ENCODE measurements around the gene KDM5C. TPM values are rescaled to one million over a fixed set of nuclear protein-coding genes. Genes with fewer than 3 reads are reported as not detected.
A peak's percentile ranks its signal among the peaks of the same experiment; 100 is the strongest.

The KDM5C gene
- total RNA-seq, 3 donors from 2014 or later, result 63.5 to 136 (median 123) TPM

DNA sequence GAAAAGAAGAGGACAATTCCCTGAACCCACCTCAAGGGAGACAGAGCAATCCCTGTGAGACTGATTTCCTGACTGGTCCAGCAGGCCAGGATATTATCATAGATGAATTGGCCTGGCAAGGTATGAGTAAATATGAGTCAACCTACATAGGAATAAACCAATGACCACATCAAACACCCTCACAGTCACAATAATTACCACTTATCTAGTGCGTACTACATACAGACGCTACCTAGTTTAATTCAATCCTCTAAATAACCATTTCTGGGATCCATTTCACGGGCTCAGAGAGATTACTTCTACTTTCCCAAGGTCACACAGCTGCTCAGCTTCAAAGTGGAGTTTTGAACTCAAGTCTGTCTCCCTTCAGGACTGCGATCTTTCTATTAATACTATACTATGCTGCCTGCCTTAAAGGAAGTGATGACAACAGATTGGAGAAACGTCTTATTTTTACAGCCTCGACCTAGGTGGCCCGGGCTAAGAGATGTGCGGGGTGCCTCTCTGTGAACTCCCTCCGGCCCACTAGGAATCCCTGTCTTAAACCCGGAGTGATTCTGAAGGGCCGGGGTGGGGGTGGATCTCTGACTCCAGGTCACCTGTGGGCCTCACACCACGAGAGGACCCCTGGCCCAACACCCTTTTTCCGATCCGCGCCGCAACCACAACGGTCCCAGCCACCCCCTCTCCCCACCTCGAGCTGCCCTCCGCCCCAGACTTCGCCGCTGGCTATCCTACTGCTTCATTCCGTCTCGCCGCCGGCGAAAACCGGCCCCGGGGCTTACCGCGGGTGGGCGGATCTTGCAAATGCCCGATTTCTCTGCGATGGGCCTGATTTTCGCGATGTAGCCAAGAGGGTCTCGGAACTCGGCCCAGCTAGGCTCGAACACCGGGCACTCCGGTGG is 800 bp downstream of the KDM5C start:
- intact Hi-C loops (cut with DNase I; ENCODE audit: low total_unique reads), result no loop called here
- TF ChIP-seq POLR2A (IDR thresholded peaks at IDR 0.05) (no peak), CTCF (IDR thresholded peaks at IDR 0.05) (no peak), POLR2AphosphoS5 (IDR thresholded peaks at IDR 0.05) (no peak)
- H3K4me1 ChIP-seq, result peaks cover 8 to 11% of the 10 kb centered on the region in 2 donors
- H3K27ac ChIP-seq, result peak overlapping the region; percentile 92 to 96
- no peaks in the 10 kb centered on the region for H3K9me3 ChIP-seq
- peak in 1 of 2 donors; percentile 18 for DNase-seq (ENCODE audit: low spot score in 2 of 2)
- no peaks in the 10 kb centered on the region for H3K27me3 ChIP-seq
- H3K36me3 ChIP-seq, result no peaks in the 10 kb centered on the region
- H3K4me3 ChIP-seq, result peak overlapping the region; percentile 82 to 96 (median 95)

DNA sequence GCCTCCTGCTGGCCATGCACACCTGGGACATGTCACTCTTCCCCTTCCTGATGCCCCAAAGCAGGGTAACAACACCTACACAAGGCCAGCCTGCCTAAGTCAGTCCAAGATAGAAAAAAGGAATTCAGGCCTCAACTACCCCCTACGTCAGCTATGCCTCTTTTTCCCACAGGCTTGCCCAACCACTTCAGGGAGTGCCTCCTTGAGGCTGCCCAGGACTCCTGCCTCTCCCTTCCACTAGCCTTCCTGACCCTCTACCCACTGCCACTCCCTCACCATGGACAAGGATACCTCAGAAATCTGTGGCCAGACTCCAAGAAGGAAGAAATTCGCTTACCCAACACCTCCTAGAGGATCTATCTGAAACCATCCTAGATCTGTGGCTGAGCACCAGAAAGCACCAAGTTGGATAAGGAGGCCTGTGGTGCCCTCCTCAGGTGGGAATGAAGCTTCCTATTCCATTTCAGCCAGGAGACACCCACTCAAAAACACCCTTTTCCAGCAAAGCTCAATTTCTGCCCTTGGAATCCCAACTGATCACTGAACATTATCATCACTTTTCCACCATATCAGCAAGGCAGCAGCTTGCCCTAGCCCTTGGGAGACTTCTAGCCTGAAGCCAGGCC is 1.8 kb downstream of the KDM5C start:
- H3K36me3 ChIP-seq, result no peaks in the 10 kb centered on the region
- intact Hi-C loops (cut with DNase I; ENCODE audit: low total_unique reads), result no loop called here
- no peaks in the 10 kb centered on the region for H3K9me3 ChIP-seq
- H3K27me3 ChIP-seq, result no peaks in the 10 kb centered on the region
- H3K27ac ChIP-seq, result peak overlapping the region in 1 of 2 donors; percentile 14
- peak overlapping the region; percentile 82 to 96 (median 95) for H3K4me3 ChIP-seq
- H3K4me1 ChIP-seq, result peaks cover 8 to 11% of the 10 kb centered on the region in 2 donors
- TF ChIP-seq CTCF (IDR thresholded peaks at IDR 0.05), result no peak
- TF ChIP-seq POLR2A (IDR thresholded peaks at IDR 0.05), result no peak
- TF ChIP-seq POLR2AphosphoS5 (IDR thresholded peaks at IDR 0.05), result no peak
- DNase-seq (ENCODE audit: low spot score in 2 of 2), result no peak

- Histone ChIP-seq H3K9me3 (no peaks in the 10 kb centered on the region), H3K27me3 (no peaks in the 10 kb centered on the region), H3K27ac (no peak overlapping the region), H3K4me3 (no peak overlapping the region), H3K4me1 (no peaks in the 10 kb centered on the region), H3K36me3 (peaks cover 33% of the 10 kb centered on the region)
- TF ChIP-seq POLR2A (IDR thresholded peaks at IDR 0.05), result no peak
- TF ChIP-seq CTCF (IDR thresholded peaks at IDR 0.05), result no peak
- no peak for TF ChIP-seq POLR2AphosphoS5 (IDR thresholded peaks at IDR 0.05)
- intact Hi-C loops (cut with DNase I; ENCODE audit: low total_unique reads), result no loop called here
- DNase-seq (ENCODE audit: low spot score in 2 of 2), result no peak
These were observed 13.5 kb downstream of the KDM5C start for GRCh38 chrX:53211391-53211978.

DNA sequence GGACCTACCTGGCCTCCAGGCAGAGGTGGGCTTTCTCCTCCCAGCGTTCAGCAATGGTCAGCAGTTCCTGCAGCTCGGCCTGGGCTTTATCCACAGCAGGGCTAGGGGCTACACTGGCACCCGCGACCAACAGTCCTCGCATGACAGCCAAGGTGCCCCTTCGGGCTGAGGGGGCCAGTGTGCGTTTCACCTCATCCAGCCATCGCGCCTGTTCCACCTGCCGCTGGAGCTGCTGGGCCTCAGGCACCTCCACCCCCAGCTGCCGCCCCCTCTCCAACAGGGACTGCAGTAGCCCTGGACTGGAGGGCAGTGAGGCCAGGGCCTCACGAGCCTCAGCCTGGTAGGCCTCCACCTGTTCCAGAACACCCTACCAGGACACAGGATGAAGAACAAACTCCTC is 28.3 kb downstream of the KDM5C start:
- no peak overlapping the region for H3K4me3 ChIP-seq
- TF ChIP-seq CTCF (IDR thresholded peaks at IDR 0.05), result no peak
- no peaks in the 10 kb centered on the region for H3K9me3 ChIP-seq
- H3K27me3 ChIP-seq, result no peaks in the 10 kb centered on the region
- peaks cover 68% of the 10 kb centered on the region for H3K36me3 ChIP-seq
- no peak for DNase-seq (ENCODE audit: low spot score in 2 of 2)
- no peak overlapping the region for H3K27ac ChIP-seq
- intact Hi-C loops (cut with DNase I; ENCODE audit: low total_unique reads), result no loop called here
- H3K4me1 ChIP-seq, result no peaks in the 10 kb centered on the region

DNA sequence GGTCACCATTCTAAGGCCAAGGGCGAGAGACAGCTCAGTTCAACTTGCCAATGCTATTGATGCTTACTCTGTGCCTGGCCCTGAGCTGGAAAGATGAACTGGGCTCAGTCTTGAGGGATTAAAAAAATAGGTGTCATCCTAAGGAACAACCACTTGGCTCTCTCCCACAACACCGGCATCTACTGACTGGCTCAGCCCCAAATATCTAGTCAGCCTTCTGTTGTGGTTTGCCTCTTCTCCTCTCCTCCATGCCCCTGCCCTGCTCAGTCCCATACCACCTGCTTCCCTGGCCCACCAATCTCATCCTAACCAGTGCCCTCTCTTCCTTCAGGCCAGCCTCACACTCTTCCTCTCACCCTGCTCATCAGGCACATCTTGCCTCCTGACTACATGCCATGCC is 29.6 kb downstream of the KDM5C start:
- TF ChIP-seq CTCF (IDR thresholded peaks at IDR 0.05) (no peak), POLR2AphosphoS5 (IDR thresholded peaks at IDR 0.05) (no peak), POLR2A (IDR thresholded peaks at IDR 0.05) (no peak)
- Histone ChIP-seq H3K9me3 (no peaks in the 10 kb centered on the region), H3K36me3 (peaks cover 56% of the 10 kb centered on the region), H3K4me3 (no peak overlapping the region), H3K27me3 (no peaks in the 10 kb centered on the region), H3K27ac (no peak overlapping the region), H3K4me1 (no peaks in the 10 kb centered on the region)
- DNase-seq (ENCODE audit: low spot score in 2 of 2), result no peak
- intact Hi-C loops (cut with DNase I; ENCODE audit: low total_unique reads), result no loop called here

All from breast epithelium (tissue), 4 donors.